ENCODE measurements around the gene DTX4.

DNA sequence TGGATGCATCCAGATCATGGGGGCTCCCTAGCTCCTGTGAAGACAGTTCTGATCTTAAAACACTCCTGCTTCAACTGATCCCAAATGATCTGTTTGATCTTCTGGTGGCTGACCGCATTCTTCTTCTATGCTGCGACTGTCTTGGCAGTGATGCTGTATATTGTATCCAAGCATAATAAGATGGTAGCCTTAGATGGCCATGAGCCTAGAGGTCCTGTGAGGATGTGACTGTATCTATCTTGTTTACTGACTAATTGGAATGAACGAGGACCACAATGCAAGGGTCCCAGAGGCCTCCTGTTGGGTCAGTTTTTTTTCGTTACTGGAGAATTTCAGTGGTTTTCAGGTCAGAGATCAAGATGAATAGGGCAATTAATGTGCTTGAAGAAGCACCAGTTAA, 47.9 kb downstream of the DTX4 start:
- TF ChIP-seq, protein P1, sequence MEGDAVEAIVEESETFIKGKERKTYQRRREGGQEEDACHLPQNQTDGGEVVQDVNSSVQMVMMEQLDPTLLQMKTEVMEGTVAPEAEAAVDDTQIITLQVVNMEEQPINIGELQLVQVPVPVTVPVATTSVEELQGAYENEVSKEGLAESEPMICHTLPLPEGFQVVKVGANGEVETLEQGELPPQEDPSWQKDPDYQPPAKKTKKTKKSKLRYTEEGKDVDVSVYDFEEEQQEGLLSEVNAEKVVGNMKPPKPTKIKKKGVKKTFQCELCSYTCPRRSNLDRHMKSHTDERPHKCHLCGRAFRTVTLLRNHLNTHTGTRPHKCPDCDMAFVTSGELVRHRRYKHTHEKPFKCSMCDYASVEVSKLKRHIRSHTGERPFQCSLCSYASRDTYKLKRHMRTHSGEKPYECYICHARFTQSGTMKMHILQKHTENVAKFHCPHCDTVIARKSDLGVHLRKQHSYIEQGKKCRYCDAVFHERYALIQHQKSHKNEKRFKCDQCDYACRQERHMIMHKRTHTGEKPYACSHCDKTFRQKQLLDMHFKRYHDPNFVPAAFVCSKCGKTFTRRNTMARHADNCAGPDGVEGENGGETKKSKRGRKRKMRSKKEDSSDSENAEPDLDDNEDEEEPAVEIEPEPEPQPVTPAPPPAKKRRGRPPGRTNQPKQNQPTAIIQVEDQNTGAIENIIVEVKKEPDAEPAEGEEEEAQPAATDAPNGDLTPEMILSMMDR (IDR thresholded peaks at IDR 0.05): no peak
- no peak for TF ChIP-seq POLR2A (IDR thresholded peaks at IDR 0.05)
- no peak for TF ChIP-seq POLR2AphosphoS5 (IDR thresholded peaks at IDR 0.05)
- no peak for TF ChIP-seq EP300 (IDR thresholded peaks at IDR 0.05)

Data from upper lobe of left lung (tissue), 4 donors.